ENCODE data around the gene ADAT1.

DNA sequence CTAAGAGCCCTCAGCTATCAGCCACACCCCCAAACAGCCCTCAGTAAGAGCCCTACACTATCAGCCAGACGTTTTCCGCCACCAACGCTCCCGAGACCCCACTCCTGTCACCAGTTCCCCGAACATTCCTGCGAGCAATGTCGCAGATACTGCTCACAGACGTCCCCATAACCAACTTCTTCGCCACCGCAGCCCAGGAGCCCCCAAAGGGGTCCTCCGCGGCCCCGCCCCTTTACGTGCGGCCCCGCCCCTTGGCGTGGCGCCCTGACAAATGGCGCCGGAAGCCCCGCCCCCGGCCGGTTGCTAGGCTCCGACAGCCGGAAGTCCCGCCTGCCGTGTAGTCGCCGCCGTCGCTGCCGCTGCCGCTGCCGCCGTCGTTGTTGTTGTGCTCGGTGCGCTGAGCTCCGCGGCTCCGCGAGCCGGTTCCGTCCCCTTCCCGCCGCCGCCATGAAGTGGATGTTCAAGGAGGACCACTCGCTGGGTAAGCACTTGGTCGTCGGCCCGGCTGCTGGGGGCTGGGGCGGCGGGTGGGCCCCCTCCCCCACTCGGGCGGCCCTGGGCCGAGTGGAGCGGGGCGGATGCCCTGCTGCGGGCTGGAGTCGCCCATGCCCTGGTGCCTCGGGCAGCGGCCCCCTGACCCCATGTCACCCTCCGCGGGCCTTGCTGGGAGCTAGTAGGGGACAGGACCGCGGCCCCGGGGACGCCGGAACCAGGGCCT, 56.9 kb downstream of the ADAT1 start, which contains the start of gene GABARAPL2:
- TF ChIP-seq BACH1 (IDR thresholded peaks at IDR 0.05; ENCODE audit: borderline replicate concordance) (0 out of 2 replicates have a peak, but pooled peaks have one; percentile 7), POLR2AphosphoS5 (IDR thresholded peaks at IDR 0.05; ENCODE audit: low read length) (peak; percentile 30; the same call in 1 of the 2 replicates), RUNX3 (IDR thresholded peaks at IDR 0.05; ENCODE audit: low read length) (peak; percentile 47), TCF7 (IDR thresholded peaks at IDR 0.05; ENCODE audit: borderline replicate concordance) (no peak), NFYB (IDR thresholded peaks at IDR 0.05; ENCODE audit: insufficient read depth, low read depth, low read length) (no peak)
- TF ChIP-seq, protein P1, sequence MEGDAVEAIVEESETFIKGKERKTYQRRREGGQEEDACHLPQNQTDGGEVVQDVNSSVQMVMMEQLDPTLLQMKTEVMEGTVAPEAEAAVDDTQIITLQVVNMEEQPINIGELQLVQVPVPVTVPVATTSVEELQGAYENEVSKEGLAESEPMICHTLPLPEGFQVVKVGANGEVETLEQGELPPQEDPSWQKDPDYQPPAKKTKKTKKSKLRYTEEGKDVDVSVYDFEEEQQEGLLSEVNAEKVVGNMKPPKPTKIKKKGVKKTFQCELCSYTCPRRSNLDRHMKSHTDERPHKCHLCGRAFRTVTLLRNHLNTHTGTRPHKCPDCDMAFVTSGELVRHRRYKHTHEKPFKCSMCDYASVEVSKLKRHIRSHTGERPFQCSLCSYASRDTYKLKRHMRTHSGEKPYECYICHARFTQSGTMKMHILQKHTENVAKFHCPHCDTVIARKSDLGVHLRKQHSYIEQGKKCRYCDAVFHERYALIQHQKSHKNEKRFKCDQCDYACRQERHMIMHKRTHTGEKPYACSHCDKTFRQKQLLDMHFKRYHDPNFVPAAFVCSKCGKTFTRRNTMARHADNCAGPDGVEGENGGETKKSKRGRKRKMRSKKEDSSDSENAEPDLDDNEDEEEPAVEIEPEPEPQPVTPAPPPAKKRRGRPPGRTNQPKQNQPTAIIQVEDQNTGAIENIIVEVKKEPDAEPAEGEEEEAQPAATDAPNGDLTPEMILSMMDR (IDR thresholded peaks at IDR 0.05 in 2 of 3, conservative IDR thresholded peaks at IDR 0.05 in 1 of 3; ENCODE audit: control insufficient read depth in 2 of 3, extremely low read depth in 1 of 3, insufficient read depth in 1 of 3, low read depth in 3 of 3, low read length in 3 of 3) = no peak

Data from GM12878 (cell line).